OCI-LY7 (cell line): ENCODE measurements around the gene NUDT19.

Experiments used
- CTCF ChIP-seq: fragments of 200-600 bp; sonication (generic); conservative IDR thresholded peaks from 2 replicates; pipeline ENCODE4 v1.5.1; 2014; ENCODE audit warnings: mild to moderate bottlenecking, antibody characterized with exemption, low read length, moderate library complexity, mixed read lengths
- EZH2phosphoT487 ChIP-seq: fragments of 200-600 bp; sonication (generic); IDR thresholded peaks from 2 replicates; pipeline ENCODE4 v1.6.1; 2018; ENCODE audit warnings: low read depth, borderline replicate concordance, mild to moderate bottlenecking, mixed run types, antibody characterized with exemption, low read length, moderate library complexity, mixed read lengths

DNA sequence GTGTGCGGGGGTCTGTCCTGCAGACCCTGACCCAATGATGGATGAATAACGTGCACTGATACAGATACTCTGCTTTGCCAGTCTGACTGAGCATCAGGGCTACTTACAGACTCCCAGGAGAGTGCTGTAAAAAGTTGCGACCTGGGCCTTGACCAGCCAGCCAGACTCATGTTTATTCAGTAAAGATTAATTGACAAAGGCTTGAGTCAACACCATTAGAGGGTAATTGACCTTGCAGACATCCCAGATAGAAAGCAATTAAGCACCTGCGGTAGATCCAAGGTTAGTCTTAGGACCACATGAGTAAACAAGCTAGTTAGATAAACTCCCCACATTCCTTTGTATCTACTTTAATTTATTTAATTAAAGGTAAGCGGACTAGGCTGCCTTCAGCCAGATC is 10.4 kb downstream of the NUDT19 start:
- TF ChIP-seq CTCF, result no peak
- TF ChIP-seq EZH2phosphoT487, result no peak
